NCI-H2227 (cell line): Measurements from ENCODE around the gene FAM219B.
"Not testable (repeated sequence)": the region's sequence is repeated elsewhere in the genome, so short reads cannot be mapped to it uniquely, and the experiment has no call there.

Source experiments
- DNase-seq: peaks from one replicate; lab custom pipeline; 2025; ENCODE audit not compliant: unreplicated experiment; lab: John Stamatoyannopoulos, UW

The FAM219B gene

GRCh38 chr15:74906450-74907162 is at the start of gene FAM219B:
Gene FAM219B, minus strand, starts transcription at chr15:74906851. Its CDS starts 51 bp downstream, at chr15:74906800.
- DNase-seq, result peak; percentile 90

- DNase-seq, result no peak
Measured at GRCh38 chr15:74955796-74956647, 49.4 kb upstream of the FAM219B start.

- DNase-seq, result no peak
Measured at GRCh38 chr15:74955017-74955416, 48.4 kb upstream of the FAM219B start.

- peak; percentile 48 for DNase-seq
Measured at GRCh38 chr15:74954515-74954914, 47.9 kb upstream of the FAM219B start.

GRCh38 chr15:74951006-74951405 is 44.4 kb upstream of the FAM219B start:
- DNase-seq, result no peak

- peak; percentile 82 for DNase-seq
Measured at GRCh38 chr15:74950078-74950908, 43.6 kb upstream of the FAM219B start.

GRCh38 chr15:74937590-74938371 is 31.1 kb upstream of the FAM219B start, which contains the start of gene COX5A:
Gene COX5A, minus strand, starts transcription at chr15:74938073. Its CDS starts 59 bp downstream, at chr15:74938014.
- peak; percentile 95 for DNase-seq

- peak; percentile 6 for DNase-seq
Measured at GRCh38 chr15:74937272-74937589, 30.6 kb upstream of the FAM219B start.

GRCh38 chr15:74935193-74935592 is 28.5 kb upstream of the FAM219B start:
- DNase-seq, result peak; percentile 1

- no peak for DNase-seq
Measured at GRCh38 chr15:74933573-74933972, 26.9 kb upstream of the FAM219B start.

- no peak for DNase-seq
Measured at GRCh38 chr15:74928771-74929198, 22.1 kb upstream of the FAM219B start.

- DNase-seq, result no peak
Measured at GRCh38 chr15:74924525-74924924, 17.9 kb upstream of the FAM219B start.

GRCh38 chr15:74920456-74920855 is 13.8 kb upstream of the FAM219B start:
- no peak for DNase-seq

- DNase-seq, result no peak
Measured at GRCh38 chr15:74917676-74918075, 11.0 kb upstream of the FAM219B start.

GRCh38 chr15:74913799-74914198 is 7.1 kb upstream of the FAM219B start:
- DNase-seq, result not testable (repeated sequence)

- no peak for DNase-seq
Measured at GRCh38 chr15:74913041-74913440, 6.4 kb upstream of the FAM219B start.

- no peak for DNase-seq
Measured at GRCh38 chr15:74908635-74909034, 2.0 kb upstream of the FAM219B start.

- no peak for DNase-seq
Measured at GRCh38 chr15:74907163-74907870, 666 bp upstream of the FAM219B start.

GRCh38 chr15:74906067-74906449 is 593 bp downstream of the FAM219B start:
- peak; percentile 26 for DNase-seq
